Lower leg skin (tissue), 3 donors: ENCODE data around the gene KRT23.

Experiments used
- POLR2A ChIP-seq, 2 donors: fragments of 450-650 bp; IDR thresholded peaks; one replicate each; pipeline ENCODE4 v1.6.1; 2016 to 2017; ENCODE audit warnings: antibody characterized with exemption in 2 of 2, mild to moderate bottlenecking in 1 of 2, moderate library complexity in 1 of 2
- TF ChIP-seq, protein P1 (sequence below), 3 donors: fragments of 450-650 bp; IDR thresholded peaks; one replicate each; pipeline ENCODE4 v1.5.1; 2016; ENCODE audit warnings: antibody characterized with exemption in 3 of 3, mild to moderate bottlenecking in 3 of 3, moderate library complexity in 2 of 3

DNA sequence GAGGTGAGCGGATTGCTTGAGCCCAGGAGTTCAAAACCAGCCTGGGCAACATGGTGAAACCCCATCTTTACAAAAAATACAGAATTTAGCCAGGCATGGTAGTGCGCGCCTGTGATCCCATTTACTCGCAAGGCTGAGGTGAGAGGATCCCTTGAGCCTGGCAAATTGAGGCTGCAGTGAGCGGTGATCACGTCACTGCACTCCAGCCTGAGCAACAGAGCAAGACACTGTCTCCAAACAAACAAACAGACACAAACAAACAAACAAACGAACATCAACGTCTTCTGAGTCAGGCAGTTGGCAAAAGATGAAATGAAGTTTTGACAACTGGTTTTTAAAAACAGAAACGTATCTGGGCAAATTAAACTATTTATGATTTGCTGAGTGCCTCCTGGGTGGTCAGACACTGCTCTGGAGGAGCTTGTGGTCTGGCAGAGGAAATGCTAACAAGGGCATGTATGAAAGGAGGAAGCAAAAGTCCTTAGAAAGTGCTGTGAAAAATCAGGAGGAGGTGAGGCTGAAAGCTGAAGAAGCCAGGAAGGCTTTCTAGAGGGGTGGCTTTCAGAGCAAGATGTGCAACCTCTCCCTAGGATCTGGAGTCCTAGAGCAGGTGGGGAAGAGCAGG lies 42.2 kb downstream of the KRT23 start:
- TF ChIP-seq POLR2A (IDR thresholded peaks at IDR 0.05) = no peak
- TF ChIP-seq, protein P1, sequence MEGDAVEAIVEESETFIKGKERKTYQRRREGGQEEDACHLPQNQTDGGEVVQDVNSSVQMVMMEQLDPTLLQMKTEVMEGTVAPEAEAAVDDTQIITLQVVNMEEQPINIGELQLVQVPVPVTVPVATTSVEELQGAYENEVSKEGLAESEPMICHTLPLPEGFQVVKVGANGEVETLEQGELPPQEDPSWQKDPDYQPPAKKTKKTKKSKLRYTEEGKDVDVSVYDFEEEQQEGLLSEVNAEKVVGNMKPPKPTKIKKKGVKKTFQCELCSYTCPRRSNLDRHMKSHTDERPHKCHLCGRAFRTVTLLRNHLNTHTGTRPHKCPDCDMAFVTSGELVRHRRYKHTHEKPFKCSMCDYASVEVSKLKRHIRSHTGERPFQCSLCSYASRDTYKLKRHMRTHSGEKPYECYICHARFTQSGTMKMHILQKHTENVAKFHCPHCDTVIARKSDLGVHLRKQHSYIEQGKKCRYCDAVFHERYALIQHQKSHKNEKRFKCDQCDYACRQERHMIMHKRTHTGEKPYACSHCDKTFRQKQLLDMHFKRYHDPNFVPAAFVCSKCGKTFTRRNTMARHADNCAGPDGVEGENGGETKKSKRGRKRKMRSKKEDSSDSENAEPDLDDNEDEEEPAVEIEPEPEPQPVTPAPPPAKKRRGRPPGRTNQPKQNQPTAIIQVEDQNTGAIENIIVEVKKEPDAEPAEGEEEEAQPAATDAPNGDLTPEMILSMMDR (IDR thresholded peaks at IDR 0.05) = no peak
